ENCODE results near the gene FILIP1L. TPM values are rescaled to one million over a fixed set of nuclear protein-coding genes. Genes with fewer than 3 reads are reported as not detected.

FILIP1L gene
- total RNA-seq, 1 experiment from 2014 or later: 0.17 TPM

- TF ChIP-seq YY1 (IDR thresholded peaks at IDR 0.05; ENCODE audit: extremely low read depth, insufficient replicate concordance, low read depth, low read length) (no peak), EGR1 (IDR thresholded peaks at IDR 0.05; ENCODE audit: low read depth) (no peak), RAD21 (IDR thresholded peaks at IDR 0.05; ENCODE audit: low read depth) (no peak)
Measured at GRCh38 chr3:100107221-100107814, 7.0 kb downstream of the FILIP1L start (continued).

GRCh38 chr3:100106531-100107141, 7.7 kb downstream of the FILIP1L start:
- Histone ChIP-seq H3K4me2 (ENCODE audit: low read length) (no peak overlapping the region), H3K27ac (ENCODE audit: low read depth, low read length) (no peak overlapping the region), H3K9me2 (ENCODE audit: insufficient read depth) (no peaks in the 10 kb centered on the region), H3K79me2 (ENCODE audit: insufficient read depth, low read length) (no peaks in the 10 kb centered on the region), H3K4me3 (replicated peaks in 1 of 2; ENCODE audit: low read depth in 1 of 2, low read length in 2 of 2) (no peak overlapping the region), H3K4me1 (ENCODE audit: control insufficient read depth in 1 of 2, insufficient read depth in 2 of 2, low read length in 2 of 2) (no peaks in the 10 kb centered on the region), H3K9ac (ENCODE audit: low read length) (no peak overlapping the region), H2AFZ (ENCODE audit: low read depth, low read length, poor library complexity, severe bottlenecking) (no peak overlapping the region), H4K20me1 (ENCODE audit: insufficient read depth) (no peaks in the 10 kb centered on the region), H3K27me3 (ENCODE audit: insufficient read depth, low read length) (no peaks in the 10 kb centered on the region), H3K9me3 (ENCODE audit: control insufficient read depth in 1 of 2, insufficient read depth in 1 of 2, low read depth in 1 of 2, low read length in 2 of 2) (no peaks in the 10 kb centered on the region), H3K36me3 (ENCODE audit: control insufficient read depth in 1 of 2, insufficient read depth in 2 of 2, low read length in 2 of 2) (no peaks in the 10 kb centered on the region)
- ChIA-PET RAD21 (ENCODE audit: low non-redundant PET in 1 of 2, low total read pairs in 2 of 2, uncharacterized antibody in 2 of 2, unreplicated experiment in 2 of 2) (no interaction called here), POLR2A (no interaction called here), CTCF (no interaction called here)
- DNase-seq (ENCODE audit: low read depth, low spot score) (no peak), ATAC-seq (no peak)
- no TSS peak for BruUV-seq (replicated peaks)
- no peak for TF ChIP-seq ZBTB33 (IDR thresholded peaks at IDR 0.05; ENCODE audit: extremely low read depth, insufficient replicate concordance, low read length)
- no peak for TF ChIP-seq ZFX (IDR thresholded peaks at IDR 0.05)
- no peak for TF ChIP-seq CEBPB (IDR thresholded peaks at IDR 0.05; ENCODE audit: low read depth)
- TF ChIP-seq SIN3A (IDR thresholded peaks at IDR 0.05; ENCODE audit: low read depth): no peak
- no peak for TF ChIP-seq TCF7L2 (IDR thresholded peaks at IDR 0.05; ENCODE audit: borderline replicate concordance, extremely low read depth, insufficient read depth, insufficient read length)
- TF ChIP-seq MAX (IDR thresholded peaks at IDR 0.05): no peak
- TF ChIP-seq ZNF274 (IDR thresholded peaks at IDR 0.05; ENCODE audit: low read depth, low read length): no peak
- TF ChIP-seq POLR2A (IDR thresholded peaks at IDR 0.05; ENCODE audit: borderline replicate concordance, extremely low read depth, insufficient read depth, insufficient read length): no peak
- no peak for TF ChIP-seq RAD21 (IDR thresholded peaks at IDR 0.05; ENCODE audit: low read depth)
- TF ChIP-seq ELF1 (IDR thresholded peaks at IDR 0.05; ENCODE audit: borderline replicate concordance, low read depth): no peak
- TF ChIP-seq EGR1 (IDR thresholded peaks at IDR 0.05; ENCODE audit: low read depth): no peak
- TF ChIP-seq JUND (IDR thresholded peaks at IDR 0.05): no peak
- TF ChIP-seq POLR2AphosphoS5 (IDR thresholded peaks at IDR 0.05; ENCODE audit: low read depth, low read length): no peak
- TF ChIP-seq EZH2 (IDR thresholded peaks at IDR 0.05): no peak
- no peak for TF ChIP-seq YY1 (IDR thresholded peaks at IDR 0.05; ENCODE audit: extremely low read depth, insufficient replicate concordance, low read depth, low read length)
- TF ChIP-seq CBX3 (IDR thresholded peaks at IDR 0.05; ENCODE audit: low read depth): no peak
- no peak for TF ChIP-seq FOSL1 (IDR thresholded peaks at IDR 0.05; ENCODE audit: low read depth)
- TF ChIP-seq SRF (IDR thresholded peaks at IDR 0.05; ENCODE audit: low read depth): no peak
- no peak for TF ChIP-seq REST (IDR thresholded peaks at IDR 0.05; ENCODE audit: low read depth)
- intact Hi-C loops (cut with micrococcal nuclease): no loop called here

Measured in HCT116 (cell line).